Upper lobe of left lung (tissue), 4 donors: ENCODE data around the gene XPO5.

Source experiments
- EP300 ChIP-seq, 4 donors: sonication (generic); formaldehyde crosslinking; IDR thresholded peaks; one replicate each; pipeline ENCODE4 v1.5.1; 2017; ENCODE audit warnings: antibody characterized with exemption in 4 of 4, control low read depth in 2 of 4
- POLR2AphosphoS5 ChIP-seq, 2 donors: sonication (generic); formaldehyde crosslinking; IDR thresholded peaks; one replicate each; pipeline ENCODE4 v1.5.1; 2017; ENCODE audit warnings: antibody characterized with exemption in 2 of 2
- TF ChIP-seq, protein P1 (sequence below), 6 experiments: fragments of 450-650 bp in 4 of 6; fragments of 200-600 bp in 2 of 6; sonication (generic) in 2 of 6; IDR thresholded peaks; one replicate each; pipeline ENCODE4 v1.5.1; 2016 to 2019; ENCODE audit warnings: antibody characterized with exemption in 6 of 6

DNA sequence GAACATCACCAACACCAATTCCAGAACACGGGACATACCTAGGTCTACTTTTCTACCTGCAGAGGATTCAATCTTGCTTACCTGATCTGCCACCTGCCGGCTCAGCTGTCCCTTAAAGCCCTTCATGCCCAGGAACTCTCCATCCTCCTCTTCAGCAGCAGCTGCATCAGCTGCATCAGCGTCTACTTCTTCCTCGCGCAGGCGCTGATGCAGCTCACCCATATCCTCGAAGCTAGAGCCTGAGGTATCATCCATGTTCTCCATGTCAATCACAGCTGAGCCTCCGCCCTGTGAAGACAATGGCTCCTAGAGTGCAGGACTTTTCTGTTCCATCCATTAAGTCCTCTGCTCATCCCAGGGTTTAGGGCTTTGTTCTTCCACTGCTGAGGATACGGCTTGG, 60.0 kb downstream of the XPO5 start:
- TF ChIP-seq, protein P1, sequence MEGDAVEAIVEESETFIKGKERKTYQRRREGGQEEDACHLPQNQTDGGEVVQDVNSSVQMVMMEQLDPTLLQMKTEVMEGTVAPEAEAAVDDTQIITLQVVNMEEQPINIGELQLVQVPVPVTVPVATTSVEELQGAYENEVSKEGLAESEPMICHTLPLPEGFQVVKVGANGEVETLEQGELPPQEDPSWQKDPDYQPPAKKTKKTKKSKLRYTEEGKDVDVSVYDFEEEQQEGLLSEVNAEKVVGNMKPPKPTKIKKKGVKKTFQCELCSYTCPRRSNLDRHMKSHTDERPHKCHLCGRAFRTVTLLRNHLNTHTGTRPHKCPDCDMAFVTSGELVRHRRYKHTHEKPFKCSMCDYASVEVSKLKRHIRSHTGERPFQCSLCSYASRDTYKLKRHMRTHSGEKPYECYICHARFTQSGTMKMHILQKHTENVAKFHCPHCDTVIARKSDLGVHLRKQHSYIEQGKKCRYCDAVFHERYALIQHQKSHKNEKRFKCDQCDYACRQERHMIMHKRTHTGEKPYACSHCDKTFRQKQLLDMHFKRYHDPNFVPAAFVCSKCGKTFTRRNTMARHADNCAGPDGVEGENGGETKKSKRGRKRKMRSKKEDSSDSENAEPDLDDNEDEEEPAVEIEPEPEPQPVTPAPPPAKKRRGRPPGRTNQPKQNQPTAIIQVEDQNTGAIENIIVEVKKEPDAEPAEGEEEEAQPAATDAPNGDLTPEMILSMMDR (IDR thresholded peaks at IDR 0.05), result no peak
- TF ChIP-seq POLR2AphosphoS5 (IDR thresholded peaks at IDR 0.05), result no peak
- no peak for TF ChIP-seq EP300 (IDR thresholded peaks at IDR 0.05)
